Ovary (tissue), 9 donors: ENCODE data around the gene CSAG2. TPM values are rescaled to one million over a fixed set of nuclear protein-coding genes. Genes with fewer than 3 reads are reported as not detected.

Experiments
- DNase-seq, 5 donors: peaks; one replicate each; pipeline ENCODE4 v3.0.0-alpha.2; 2019 to 2020
- H3K27ac ChIP-seq, 2 donors: fragments of 200-600 bp; one replicate each; pipeline versions ENCODE4 v1.5.1 to v1.8.0; 2019 to 2022
- H3K27me3 ChIP-seq: fragments of 200-600 bp; one replicate; pipeline ENCODE4 v1.8.0; 2022
- H3K36me3 ChIP-seq: fragments of 200-600 bp; sonication (generic); one replicate; pipeline ENCODE4 v1.5.1; 2019
- H3K4me1 ChIP-seq: one replicate; pipeline ENCODE4 v1.8.1; 2013; ENCODE audit warnings: mild to moderate bottlenecking, moderate library complexity; ENCODE audit not compliant: insufficient read depth
- H3K4me3 ChIP-seq: fragments of 200-600 bp; sonication (generic); one replicate; pipeline ENCODE4 v1.5.1; 2017
- H3K9me3 ChIP-seq, 2 donors: fragments of 200-600 bp in 1 of 2; sonication (generic) in 1 of 2; one replicate each; pipeline versions ENCODE4 v1.5.1 to v1.8.1; 2013 to 2019; ENCODE audit warnings: mild to moderate bottlenecking in 1 of 2, moderate library complexity in 1 of 2
- CTCF ChIP-seq, 3 donors: fragments of 450-650 bp in 2 of 3; fragments of 200-600 bp in 1 of 3; IDR thresholded peaks; one replicate each; pipeline versions ENCODE4 v1.5.1 to v1.8.0; 2016 to 2022; ENCODE audit warnings: antibody characterized with exemption in 3 of 3, mild to moderate bottlenecking in 1 of 3
- EP300 ChIP-seq: sonication (generic); formaldehyde crosslinking; IDR thresholded peaks from one replicate; pipeline ENCODE4 v1.6.1; 2017; ENCODE audit warnings: antibody characterized with exemption
- POLR2A ChIP-seq: fragments of 450-650 bp; IDR thresholded peaks from one replicate; pipeline ENCODE4 v1.6.1; 2017; ENCODE audit warnings: antibody characterized with exemption, mild to moderate bottlenecking, moderate library complexity
- WGBS, 3 donors: extraction: QIAGEN DNeasy Blood & Tissue Kit in 1 of 3; methylation state at CpG; one replicate each; pipeline versions ENCODE4 v1.1.5 to v1.1.7; 2013 to 2017; 5-methylcytosine and 5-hydroxymethylcytosine counted together
- intact Hi-C, 4 donors: fragments of 100-400 bp; cut with DNase I; formaldehyde crosslinking; loops; one replicate each; pipeline versions ENCODE4 v1.11.0 to v1.15.1; 2022 to 2023
- polyA plus RNA-seq, 2 donors: library from polyadenylated mRNA; stranded (reverse); fragments of 200-250 nt in 1 of 2; fragments of 350-450 nt in 1 of 2; fragmentation: Illumina TruSeq in 1 of 2; extraction: RNeasy Lipid Tissue Mini Kit (QIAGEN cat#74804) in 1 of 2; gene quantifications; one replicate each; pipeline ENCODE4 v1.2.3, GENCODE V29; 2013 to 2014
- total RNA-seq, 7 donors: library from RNA; depleted of rRNA in 2 of 7; stranded (reverse); fragments of >200 nt in 2 of 7; fragmentation: NEBNext Ultra II Directional in 3 of 7; extraction: Animal tissue kit (Norgen Biotek cat#: 25700) in 3 of 7; gene quantifications; one replicate each; pipeline versions ENCODE4 v1.1.0 to v1.2.4, GENCODE V29; 2016 to 2023
- donor health status: DM: no; HTN: no; CAD: no; lungs with moderate emphysema.
- donor health status: DM: no; HTN: no; CAD: no.
- donor health status: Bipolar disorder and iron deficiency.
- donor health status: DM: yes; HTN: yes; CAD: no.
- donor health status: DM: no; HTN: no; CAD: no.
- donor health status: DM: yes; HTN: yes; CAD: no.

Gene CSAG2
- total and polyA plus RNA-seq, 9 donors: not detected

- TF ChIP-seq POLR2A (no peak), EP300 (no peak), CTCF (IDR thresholded peaks at IDR 0.05) (no peak)
- H3K4me3 ChIP-seq: no peak overlapping the region
- no peak overlapping the region for H3K27ac ChIP-seq
- no peaks in the 10 kb centered on the region for H3K4me1 ChIP-seq
- no peaks in the 10 kb centered on the region for H3K36me3 ChIP-seq
- intact Hi-C loops: no loop called here
- DNase-seq: no peak
- no peaks in the 10 kb centered on the region for H3K9me3 ChIP-seq
- 32 to 51% (median 33%) methylated on average over 2 of the region's 2 CpGs for WGBS, 3 donors
- H3K27me3 ChIP-seq: no peaks in the 10 kb centered on the region
These were observed 50.8 kb downstream of the CSAG2 start for GRCh38 chrX:152658302-152658701.

Other genes starting within 250 kb of the CSAG2 start
- under 1 TPM in 4 of 7 donors, not detected in 3; 0.05 to 0.23 (median 0.13) TPM for gene GABRQ, start 71.4 kb downstream of the CSAG2 start, total RNA-seq
- gene GABRQ, start 71.4 kb downstream of the CSAG2 start, polyA plus RNA-seq: under 1 TPM in 1 of 2 donors, not detected in 1; 0.03 TPM
- under 1 TPM in 1 of 7 donors, not detected in 6; 0.15 TPM for gene MAGEA3, start 10.5 kb downstream of the CSAG2 start, total RNA-seq
- gene MAGEA3, start 10.5 kb downstream of the CSAG2 start, polyA plus RNA-seq: not detected
- gene MAGEA2B, start 5.4 kb upstream of the CSAG2 start, total RNA-seq: under 1 TPM in 1 of 7 donors, not detected in 6; 0.13 TPM
- not detected for gene MAGEA2B, start 5.4 kb upstream of the CSAG2 start, polyA plus RNA-seq
- not detected for gene CSAG1, start 24.4 kb upstream of the CSAG2 start, total RNA-seq
- gene CSAG1, start 24.4 kb upstream of the CSAG2 start, polyA plus RNA-seq: not detected
- not detected for gene MAGEA12, start 24.5 kb upstream of the CSAG2 start, total RNA-seq
- not detected for gene MAGEA12, start 24.5 kb upstream of the CSAG2 start, polyA plus RNA-seq
- under 1 TPM in 1 of 7 donors, not detected in 6; 0.17 TPM for gene MAGEA2, start 44.6 kb upstream of the CSAG2 start, total RNA-seq
- gene MAGEA2, start 44.6 kb upstream of the CSAG2 start, polyA plus RNA-seq: not detected
- gene CSAG3, start 49.9 kb upstream of the CSAG2 start, total RNA-seq: not detected
- not detected for gene CSAG3, start 49.9 kb upstream of the CSAG2 start, polyA plus RNA-seq
- not detected for gene MAGEA6, start 60.4 kb upstream of the CSAG2 start, total RNA-seq
- not detected for gene MAGEA6, start 60.4 kb upstream of the CSAG2 start, polyA plus RNA-seq
- gene CETN2, start 121.5 kb upstream of the CSAG2 start, total RNA-seq: 10 to 100 TPM; 18.5 to 94.3 (median 48.1) TPM
- 100 to 1,000 TPM in 1 of 2 donors, 10 to 100 TPM in 1; 42.9 to 119 TPM for gene CETN2, start 121.5 kb upstream of the CSAG2 start, polyA plus RNA-seq
- 10 to 100 TPM in 6 of 7 donors, 1 to 10 TPM in 1; 5.0 to 33.8 (median 12.3) TPM for gene NSDHL, start 121.8 kb upstream of the CSAG2 start, total RNA-seq
- gene NSDHL, start 121.8 kb upstream of the CSAG2 start, polyA plus RNA-seq: 10 to 100 TPM; 11.9 to 48.6 TPM
- 10 to 100 TPM in 3 of 7 donors, 1 to 10 TPM in 4; 3.5 to 26.9 (median 10.0) TPM for gene ZNF185, start 188.8 kb upstream of the CSAG2 start, total RNA-seq
- 10 to 100 TPM in 1 of 2 donors, 1 to 10 TPM in 1; 4.7 to 28.7 TPM for gene ZNF185, start 188.8 kb upstream of the CSAG2 start, polyA plus RNA-seq